HAP-1 (cell line): ENCODE measurements around the gene EARS2.
"Not testable (repeated sequence)": the region's sequence is repeated elsewhere in the genome, so short reads cannot be mapped to it uniquely, and the experiment has no call there.

ENCODE experiments used
- DNase-seq, 2 experiments: peaks; one replicate each; pipeline ENCODE4 v3.0.0-alpha.2; 2016 to 2020; ENCODE audit warnings: low spot score in 2 of 2
- H3K27me3 ChIP-seq: fragments of 250-450 bp; sonication (Bioruptor Pico); 2 replicates; pipeline ENCODE4 v1.5.1; 2020; ENCODE audit warnings: low read depth, mild to moderate bottlenecking, moderate library complexity
- H3K36me3 ChIP-seq: fragments of 250-450 bp; sonication (Bioruptor Pico); replicated peaks from 2 replicates; pipeline ENCODE4 v1.5.1; 2020; ENCODE audit warnings: mild to moderate bottlenecking
- H3K4me1 ChIP-seq: fragments of 250-450 bp; sonication (Bioruptor Pico); 2 replicates; pipeline ENCODE4 v1.5.1; 2020; ENCODE audit warnings: mild to moderate bottlenecking
- H3K4me3 ChIP-seq: fragments of 250-450 bp; sonication (Bioruptor Pico); 2 replicates; pipeline ENCODE4 v1.5.1; 2020; ENCODE audit warnings: mild to moderate bottlenecking, moderate library complexity
- H3K9me3 ChIP-seq: fragments of 250-450 bp; sonication (Bioruptor Pico); 2 replicates; pipeline ENCODE4 v1.5.1; 2020; ENCODE audit warnings: mild to moderate bottlenecking, moderate library complexity
- in situ Hi-C: fragments of 300-500 bp; cut with MboI; formaldehyde crosslinking; loops from 3 replicates; pipeline ENCODE4 v1.14.3; 2020; ENCODE audit warnings: low sequenced_read_pairs, inconsistent platforms, mixed read lengths

The EARS2 gene

DNA sequence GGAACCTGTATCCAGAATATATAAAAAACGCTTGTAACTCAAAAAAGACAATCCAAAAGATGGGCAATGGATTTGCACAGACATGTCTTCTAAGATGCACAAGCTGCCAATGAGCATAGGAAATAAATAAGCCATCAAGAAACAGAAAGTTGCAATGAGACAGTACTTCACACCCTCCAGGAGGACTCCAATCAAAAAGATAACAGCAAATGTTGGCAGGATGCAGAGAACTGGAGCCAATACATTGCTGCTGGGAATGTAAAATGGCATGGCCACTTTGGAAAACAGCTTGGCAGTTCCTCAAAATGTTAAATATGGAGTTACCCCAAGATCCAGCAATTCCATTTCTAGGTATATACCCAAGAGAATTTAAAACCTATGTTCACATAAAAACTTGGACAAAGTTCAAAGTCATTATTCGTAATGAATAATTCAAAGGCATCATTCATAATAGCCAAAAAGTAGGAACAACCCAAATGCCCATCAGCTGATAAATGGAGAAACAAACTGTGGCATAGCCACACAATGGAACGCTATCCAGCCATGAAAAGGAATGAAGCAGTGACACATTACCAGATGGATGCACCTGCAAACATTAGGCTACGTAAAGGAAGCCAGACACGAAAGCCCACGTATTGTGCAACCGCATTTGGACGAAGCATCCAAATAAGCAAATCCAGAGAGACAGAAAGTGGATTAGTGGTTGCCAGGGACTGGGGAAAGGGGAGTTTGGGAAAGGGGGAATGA is 72.5 kb downstream of the EARS2 start:
- Histone ChIP-seq H3K27me3 (no peaks in the 10 kb centered on the region), H3K36me3 (peaks cover 91% of the 10 kb centered on the region), H3K4me3 (no peak overlapping the region), H3K4me1 (no peaks in the 10 kb centered on the region), H3K9me3 (no peaks in the 10 kb centered on the region)
- no peak for DNase-seq
- in situ Hi-C loops: no loop called here

DNA sequence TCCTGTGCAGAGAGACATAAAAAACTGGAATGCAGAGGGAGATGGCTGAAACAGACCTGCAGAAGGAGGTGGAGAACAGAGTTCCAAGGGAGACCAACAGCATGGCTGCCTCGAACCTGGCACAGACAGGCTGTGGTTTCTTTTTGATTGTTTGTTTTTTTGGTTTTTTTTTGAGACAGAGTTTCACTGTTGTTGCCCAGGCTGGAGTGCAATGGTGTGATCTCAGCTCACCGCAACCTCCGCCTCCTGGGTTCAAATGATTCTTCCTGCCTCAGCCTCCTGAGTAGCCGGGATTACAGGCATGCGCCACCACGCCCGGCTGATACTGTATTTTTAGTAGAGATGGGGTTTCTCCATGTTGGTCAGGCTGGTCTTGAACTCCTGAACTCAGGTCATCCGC is 73.7 kb downstream of the EARS2 start:
- H3K4me3 ChIP-seq, in situ Hi-C loops, DNase-seq, H3K27me3 ChIP-seq, H3K4me1 ChIP-seq, H3K9me3 ChIP-seq: not testable (repeated sequence)
- peaks cover 91% of the 10 kb centered on the region for H3K36me3 ChIP-seq

DNA sequence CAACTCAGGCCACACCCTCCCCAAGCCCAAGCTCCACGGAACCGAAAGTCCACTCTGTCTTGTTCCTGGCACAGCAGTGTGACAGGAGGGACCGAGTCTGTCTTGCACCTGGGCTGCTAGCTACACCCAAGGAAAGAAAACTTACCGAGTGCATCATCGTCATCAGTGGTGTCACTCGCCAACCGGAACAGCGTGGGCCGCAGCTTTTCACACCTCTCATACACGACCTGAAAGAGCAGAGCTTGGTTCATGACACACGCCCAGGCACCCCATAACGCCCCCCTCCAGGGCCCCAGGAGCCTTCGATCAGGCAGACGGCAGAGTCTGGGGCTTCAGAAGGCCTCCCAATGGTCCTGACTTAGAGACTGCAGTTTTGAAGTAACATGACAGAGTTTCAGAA is 74.4 kb downstream of the EARS2 start:
- no peak for DNase-seq
- in situ Hi-C loops: no loop called here
- H3K9me3 ChIP-seq: no peaks in the 10 kb centered on the region
- peaks cover 87% of the 10 kb centered on the region for H3K36me3 ChIP-seq
- H3K4me3 ChIP-seq: no peak overlapping the region
- no peaks in the 10 kb centered on the region for H3K27me3 ChIP-seq
- H3K4me1 ChIP-seq: no peaks in the 10 kb centered on the region

DNA sequence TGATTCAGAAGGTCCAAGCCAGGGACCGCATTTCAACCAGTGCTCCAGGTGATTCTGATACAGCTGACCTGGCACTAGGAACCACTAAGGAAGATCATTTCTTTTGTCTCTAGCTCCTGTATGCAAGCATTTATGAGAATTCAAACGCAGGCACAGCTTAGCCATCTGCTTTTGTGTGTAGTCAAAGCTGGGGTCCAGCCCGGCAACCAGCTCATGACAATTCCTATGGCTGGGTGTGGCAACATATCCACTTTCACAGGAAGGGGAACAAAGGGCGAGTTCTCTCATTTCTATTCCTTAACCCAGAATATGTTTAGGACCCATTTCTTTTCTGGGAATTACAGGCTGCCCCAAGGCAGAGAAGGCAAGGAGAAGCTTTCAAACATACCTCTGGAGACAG is 76.9 kb downstream of the EARS2 start:
- Histone ChIP-seq H3K4me1 (no peaks in the 10 kb centered on the region), H3K27me3 (no peaks in the 10 kb centered on the region), H3K36me3 (peaks cover 84% of the 10 kb centered on the region), H3K9me3 (no peaks in the 10 kb centered on the region), H3K4me3 (no peak overlapping the region)
- in situ Hi-C loops: no loop called here
- no peak for DNase-seq

DNA sequence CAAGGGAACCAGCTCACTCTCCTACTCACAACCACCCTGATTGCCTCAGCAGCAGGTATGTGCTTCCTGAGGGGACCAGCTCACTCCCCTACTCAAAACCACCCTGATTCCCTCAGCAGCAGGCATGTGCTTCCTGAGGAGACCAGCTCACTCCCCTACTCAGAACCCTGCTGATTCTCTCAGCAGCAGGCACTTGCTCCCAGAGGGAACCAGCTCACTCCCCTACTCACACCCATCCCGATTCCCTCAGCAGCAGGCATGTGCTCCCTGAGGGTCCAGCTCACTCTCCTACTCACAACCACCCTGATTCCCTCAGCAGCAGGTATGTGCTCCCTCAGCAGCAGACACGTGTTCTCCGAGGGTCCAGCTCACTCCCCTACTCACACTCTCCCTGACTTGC is 78.0 kb downstream of the EARS2 start:
- peaks cover 79% of the 10 kb centered on the region for H3K36me3 ChIP-seq
- no peaks in the 10 kb centered on the region for H3K9me3 ChIP-seq
- no peak overlapping the region for H3K4me3 ChIP-seq
- DNase-seq: no peak
- no peaks in the 10 kb centered on the region for H3K27me3 ChIP-seq
- in situ Hi-C loops: no loop called here
- H3K4me1 ChIP-seq: no peaks in the 10 kb centered on the region

DNA sequence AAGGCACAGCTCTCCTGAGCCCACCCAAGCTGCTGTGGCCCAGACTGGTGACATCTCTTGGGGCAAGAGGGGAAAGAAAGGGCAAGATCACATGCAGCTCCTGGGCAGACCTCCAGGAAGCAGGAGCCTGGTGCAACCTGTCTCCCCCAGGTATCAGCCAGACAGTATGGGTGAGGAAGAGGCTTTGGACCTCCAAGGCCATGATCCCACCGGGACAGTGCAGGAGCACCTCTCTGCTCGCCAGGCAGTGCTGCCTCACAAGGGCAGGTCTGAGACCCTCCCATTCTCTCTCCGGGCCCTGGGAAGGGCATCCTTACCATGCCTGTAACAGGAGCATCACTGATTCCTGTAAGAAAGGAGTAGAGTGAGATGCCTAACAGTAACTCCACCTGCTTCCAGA is 78.6 kb downstream of the EARS2 start:
- Histone ChIP-seq H3K4me3 (no peak overlapping the region), H3K27me3 (no peaks in the 10 kb centered on the region), H3K36me3 (peaks cover 85% of the 10 kb centered on the region), H3K4me1 (no peaks in the 10 kb centered on the region), H3K9me3 (no peaks in the 10 kb centered on the region)
- in situ Hi-C loops: no loop called here
- no peak for DNase-seq

DNA sequence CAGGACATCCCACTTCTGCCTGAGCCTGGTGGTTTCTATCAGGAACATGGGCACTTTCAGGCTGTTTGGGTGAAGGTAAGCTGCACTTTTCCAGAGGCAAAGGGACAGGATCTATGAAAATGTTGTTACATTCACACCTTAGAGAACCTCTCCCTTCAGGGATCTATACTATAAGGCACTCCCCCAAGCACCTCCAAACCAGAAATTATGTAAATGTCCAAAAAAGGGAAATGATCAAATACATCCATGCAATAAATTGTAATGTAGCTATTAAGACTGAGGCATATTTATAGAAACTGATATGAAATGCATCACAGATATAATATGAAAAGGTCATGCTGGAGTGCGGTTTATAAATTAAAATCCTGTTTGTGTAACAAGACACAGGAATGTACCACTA is 80.9 kb downstream of the EARS2 start:
- Histone ChIP-seq H3K27me3 (no peaks in the 10 kb centered on the region), H3K4me3 (no peak overlapping the region), H3K9me3 (no peaks in the 10 kb centered on the region), H3K36me3 (peaks cover 69% of the 10 kb centered on the region), H3K4me1 (no peaks in the 10 kb centered on the region)
- in situ Hi-C loops: no loop called here
- DNase-seq: no peak
